Fibroblast of pulmonary artery (primary cell): ENCODE results near the gene CDH15.

Experiments
- DNase-seq: peaks from one replicate; pipeline ENCODE4 v3.0.0-alpha.2; 2010; ENCODE audit warnings: low read depth
- H3K4me3 ChIP-seq: replicated peaks from 2 replicates; pipeline ENCODE4 v1.5.1; 2011; ENCODE audit warnings: low read depth, mild to moderate bottlenecking, control low read depth, low read length, moderate library complexity
- TF ChIP-seq, protein P1 (sequence below): IDR thresholded peaks from 2 replicates; pipeline ENCODE4 v1.5.1; 2011; ENCODE audit warnings: mild to moderate bottlenecking, control low read depth, low read length, inconsistent platforms; ENCODE audit errors: missing control alignments

The CDH15 gene

DNA sequence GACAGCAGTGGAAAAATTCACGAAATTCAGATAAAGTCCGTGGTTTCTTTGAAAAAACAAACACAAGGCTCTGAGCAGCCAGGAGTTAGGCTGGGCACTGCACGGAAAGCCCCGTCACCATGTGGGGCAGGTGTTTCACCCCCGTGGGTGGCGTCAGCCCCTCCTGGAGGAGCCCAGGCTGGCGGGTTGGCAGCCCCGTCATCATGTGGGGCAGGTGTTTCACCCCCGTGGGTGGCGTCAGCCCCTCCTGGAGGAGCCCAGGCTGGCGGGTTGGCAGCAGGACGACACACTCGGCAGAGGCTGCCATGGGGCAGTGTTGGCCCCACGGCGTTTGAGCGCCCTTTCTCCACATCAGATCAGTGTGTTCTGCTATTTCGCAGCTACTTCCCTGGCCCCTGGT, 39.8 kb upstream of the CDH15 start:
- H3K4me3 ChIP-seq, result no peak overlapping the region
- TF ChIP-seq, protein P1, sequence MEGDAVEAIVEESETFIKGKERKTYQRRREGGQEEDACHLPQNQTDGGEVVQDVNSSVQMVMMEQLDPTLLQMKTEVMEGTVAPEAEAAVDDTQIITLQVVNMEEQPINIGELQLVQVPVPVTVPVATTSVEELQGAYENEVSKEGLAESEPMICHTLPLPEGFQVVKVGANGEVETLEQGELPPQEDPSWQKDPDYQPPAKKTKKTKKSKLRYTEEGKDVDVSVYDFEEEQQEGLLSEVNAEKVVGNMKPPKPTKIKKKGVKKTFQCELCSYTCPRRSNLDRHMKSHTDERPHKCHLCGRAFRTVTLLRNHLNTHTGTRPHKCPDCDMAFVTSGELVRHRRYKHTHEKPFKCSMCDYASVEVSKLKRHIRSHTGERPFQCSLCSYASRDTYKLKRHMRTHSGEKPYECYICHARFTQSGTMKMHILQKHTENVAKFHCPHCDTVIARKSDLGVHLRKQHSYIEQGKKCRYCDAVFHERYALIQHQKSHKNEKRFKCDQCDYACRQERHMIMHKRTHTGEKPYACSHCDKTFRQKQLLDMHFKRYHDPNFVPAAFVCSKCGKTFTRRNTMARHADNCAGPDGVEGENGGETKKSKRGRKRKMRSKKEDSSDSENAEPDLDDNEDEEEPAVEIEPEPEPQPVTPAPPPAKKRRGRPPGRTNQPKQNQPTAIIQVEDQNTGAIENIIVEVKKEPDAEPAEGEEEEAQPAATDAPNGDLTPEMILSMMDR, result no peak
- no peak for DNase-seq

DNA sequence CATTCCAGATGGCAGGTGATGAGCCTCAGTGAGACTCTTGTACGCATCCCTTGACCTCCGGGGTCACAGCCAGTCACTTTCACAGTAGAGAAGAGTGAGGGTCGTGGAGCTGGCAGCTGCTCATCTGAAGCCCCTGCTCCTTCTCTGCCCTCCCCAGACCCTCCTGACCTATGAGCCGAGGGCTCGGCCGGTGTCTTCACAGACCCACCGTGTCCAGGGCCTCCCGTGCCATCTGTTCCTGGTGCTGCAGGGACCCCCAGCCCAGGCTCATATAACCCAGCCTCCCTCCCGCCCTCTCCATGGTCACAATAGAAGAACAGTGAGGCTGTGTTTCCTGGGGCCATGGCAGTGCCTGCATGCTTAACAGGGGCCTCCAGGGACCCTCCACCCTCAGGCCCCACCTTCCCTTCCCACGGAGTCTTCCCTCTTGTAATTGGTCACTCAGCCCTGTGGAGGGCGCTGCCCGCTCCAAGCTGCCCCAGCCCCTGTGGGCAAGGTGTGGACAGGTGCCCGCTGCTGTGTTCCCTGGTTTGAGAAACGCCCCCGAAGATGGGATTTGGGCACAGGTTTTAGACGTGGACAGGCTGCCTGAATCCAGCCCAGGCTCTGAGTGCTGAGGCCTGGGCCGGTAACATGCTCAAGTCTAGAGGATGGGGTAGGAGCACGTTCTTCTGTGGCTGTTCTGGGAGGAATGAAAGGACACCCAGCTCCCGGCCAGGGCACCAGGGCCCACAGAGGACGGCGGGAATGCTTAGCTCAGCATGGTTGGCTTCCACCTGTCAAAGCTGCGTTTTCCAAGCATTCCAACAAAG, 39.1 kb upstream of the CDH15 start:
- no peak for DNase-seq
- TF ChIP-seq, protein P1, result no peak
- no peak overlapping the region for H3K4me3 ChIP-seq

DNA sequence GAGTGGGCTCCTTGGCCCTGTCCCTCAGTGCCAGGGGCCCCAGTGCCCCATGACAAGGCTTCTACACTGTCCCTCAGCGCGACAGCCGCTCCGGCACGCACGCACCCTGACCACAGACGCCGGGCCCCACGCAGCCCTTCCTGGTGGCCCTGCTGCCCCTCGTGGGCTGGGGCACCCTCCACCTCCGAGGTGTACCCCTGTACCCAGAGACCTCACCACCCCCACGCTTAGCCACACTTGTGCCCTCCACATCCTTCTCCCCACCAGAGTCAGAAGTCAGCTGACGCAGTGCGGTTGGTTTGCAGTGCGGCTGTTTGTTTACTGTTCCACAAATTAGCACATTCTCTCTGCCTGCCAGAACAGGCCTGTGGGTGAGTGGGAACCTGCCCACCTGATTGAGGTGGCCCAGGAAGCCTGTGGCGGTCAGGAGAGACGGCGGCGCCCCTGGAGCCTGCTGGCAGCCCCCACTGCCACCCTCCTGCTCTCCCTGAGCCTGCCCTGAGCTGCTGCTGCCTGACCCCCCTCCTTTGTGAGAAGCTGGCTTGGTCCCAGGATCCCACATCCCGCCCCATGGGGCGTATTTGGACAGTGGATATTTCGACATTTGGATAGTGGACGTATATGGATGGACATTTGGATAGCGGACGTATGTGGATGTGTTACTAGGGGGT, 38.0 kb upstream of the CDH15 start:
- no peak for DNase-seq
- no peak overlapping the region for H3K4me3 ChIP-seq
- TF ChIP-seq, protein P1, result no peak

DNA sequence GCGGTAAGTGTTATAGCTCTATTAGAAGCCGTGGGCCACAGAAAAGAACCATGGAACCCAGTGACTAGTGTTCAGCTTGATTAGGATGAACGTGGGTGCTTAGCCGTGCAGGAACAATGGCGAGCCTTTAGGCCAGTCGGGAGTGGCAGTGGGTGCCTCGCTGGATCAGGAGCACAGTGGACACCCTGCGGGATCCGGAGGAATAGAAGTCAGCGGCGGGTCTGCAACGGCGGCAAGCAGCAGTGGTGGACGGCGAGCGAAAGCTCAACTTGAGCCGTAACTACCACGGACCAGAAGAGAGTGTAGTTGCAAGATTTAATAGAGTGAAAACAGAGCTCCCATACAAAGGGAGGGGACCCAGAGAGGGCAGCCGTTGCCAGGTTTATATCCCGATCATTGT, 37.3 kb upstream of the CDH15 start:
- DNase-seq, result no peak
- TF ChIP-seq, protein P1, result no peak
- no peak overlapping the region for H3K4me3 ChIP-seq

DNA sequence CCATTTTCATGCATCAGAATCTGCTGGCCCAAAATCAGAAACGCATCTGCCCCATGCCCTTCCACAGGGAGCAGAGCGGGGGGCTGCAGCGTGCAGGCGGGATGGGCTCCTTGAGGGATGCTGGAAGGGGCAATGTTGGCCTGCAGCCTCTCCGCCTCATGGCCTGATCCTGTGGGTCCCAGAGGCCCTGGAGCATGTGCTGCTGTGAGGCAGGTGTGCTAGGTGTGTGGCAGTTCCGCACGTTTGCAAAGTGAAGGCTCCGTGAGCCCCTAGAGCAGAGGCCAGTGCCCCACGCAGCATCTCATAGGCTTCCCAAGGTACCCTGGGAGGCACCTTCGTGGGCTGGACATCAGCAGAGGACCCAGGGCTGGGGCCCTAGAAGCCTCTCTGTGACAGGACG, 36.4 kb upstream of the CDH15 start:
- DNase-seq, result no peak
- no peak overlapping the region for H3K4me3 ChIP-seq
- TF ChIP-seq, protein P1, result no peak

DNA sequence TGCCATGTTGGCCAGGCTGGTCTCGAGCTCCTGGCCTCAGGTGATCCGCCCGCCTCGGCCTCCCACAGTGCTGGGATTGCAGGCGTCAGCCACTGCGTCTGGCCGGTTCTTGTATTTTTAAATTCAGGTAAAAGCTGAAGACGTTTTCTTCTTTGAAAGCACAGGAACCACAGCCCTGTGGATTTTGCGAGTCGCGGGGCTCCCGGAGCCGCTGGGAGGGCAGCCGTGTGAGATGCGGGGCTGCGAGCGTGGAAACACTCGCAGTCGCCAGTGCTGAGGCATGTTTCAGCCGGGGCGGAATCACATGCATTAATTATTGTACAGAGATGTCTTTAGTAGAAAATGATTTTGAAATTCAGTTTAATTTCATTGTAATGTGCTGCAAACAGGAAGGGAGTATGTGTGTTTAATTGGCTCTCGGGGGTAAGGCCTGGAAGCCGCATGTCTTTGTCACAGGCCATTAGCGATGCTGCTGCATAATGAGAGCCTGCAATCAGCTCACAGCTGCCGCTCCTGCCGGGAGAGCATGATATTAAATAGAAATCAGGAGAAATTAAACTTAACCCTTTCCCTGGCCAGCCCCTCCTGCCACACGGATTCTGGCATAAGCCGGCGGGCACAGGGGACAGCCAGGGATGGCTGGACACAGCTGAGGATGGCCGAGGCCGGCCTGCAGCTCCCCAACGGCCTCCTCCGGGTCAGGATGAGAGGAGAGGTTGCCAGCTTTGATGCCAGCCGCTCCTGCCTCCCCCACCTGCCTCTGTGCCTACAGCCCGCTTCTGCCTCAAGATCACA, 35.4 kb upstream of the CDH15 start:
- no peak for DNase-seq
- TF ChIP-seq, protein P1, result no peak
- H3K4me3 ChIP-seq, result no peak overlapping the region
